ENCODE data around the gene IL1RAPL2.

DNA sequence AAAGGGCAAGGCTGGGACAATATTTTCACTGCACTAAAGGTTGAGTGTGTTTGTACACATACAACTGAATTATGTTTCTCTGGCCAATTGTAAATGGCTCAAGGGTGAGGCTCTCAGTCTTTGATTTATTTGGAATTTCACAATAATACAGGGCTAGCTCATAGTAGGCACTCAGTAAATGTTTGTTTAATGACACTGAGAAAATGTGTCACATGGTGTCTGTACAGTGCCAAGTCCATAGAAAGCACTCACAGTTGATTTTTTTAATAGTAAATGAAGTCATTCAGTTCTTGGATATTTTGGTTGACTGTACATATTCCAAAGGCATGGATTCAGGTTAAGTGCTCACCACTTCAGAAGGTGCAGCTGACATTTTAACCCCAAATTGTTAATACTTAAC is 176.4 kb downstream of the IL1RAPL2 start:
- TF ChIP-seq, protein P1, sequence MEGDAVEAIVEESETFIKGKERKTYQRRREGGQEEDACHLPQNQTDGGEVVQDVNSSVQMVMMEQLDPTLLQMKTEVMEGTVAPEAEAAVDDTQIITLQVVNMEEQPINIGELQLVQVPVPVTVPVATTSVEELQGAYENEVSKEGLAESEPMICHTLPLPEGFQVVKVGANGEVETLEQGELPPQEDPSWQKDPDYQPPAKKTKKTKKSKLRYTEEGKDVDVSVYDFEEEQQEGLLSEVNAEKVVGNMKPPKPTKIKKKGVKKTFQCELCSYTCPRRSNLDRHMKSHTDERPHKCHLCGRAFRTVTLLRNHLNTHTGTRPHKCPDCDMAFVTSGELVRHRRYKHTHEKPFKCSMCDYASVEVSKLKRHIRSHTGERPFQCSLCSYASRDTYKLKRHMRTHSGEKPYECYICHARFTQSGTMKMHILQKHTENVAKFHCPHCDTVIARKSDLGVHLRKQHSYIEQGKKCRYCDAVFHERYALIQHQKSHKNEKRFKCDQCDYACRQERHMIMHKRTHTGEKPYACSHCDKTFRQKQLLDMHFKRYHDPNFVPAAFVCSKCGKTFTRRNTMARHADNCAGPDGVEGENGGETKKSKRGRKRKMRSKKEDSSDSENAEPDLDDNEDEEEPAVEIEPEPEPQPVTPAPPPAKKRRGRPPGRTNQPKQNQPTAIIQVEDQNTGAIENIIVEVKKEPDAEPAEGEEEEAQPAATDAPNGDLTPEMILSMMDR (IDR thresholded peaks at IDR 0.05): no peak
- no peak for TF ChIP-seq POLR2A (IDR thresholded peaks at IDR 0.05)
